K562 (cell line): ENCODE measurements around the gene TK1.

Source experiments
- ZNF146 ChIP-seq: IDR thresholded peaks from one replicate; pipeline ENCODE4 v1.6.1; 2018; ENCODE audit warnings: missing compliant biosample characterization; ENCODE audit not compliant: unreplicated experiment
- TF ChIP-seq, protein P1 (sequence below), 2 experiments: fragments of 450-650 bp; IDR thresholded peaks; 2 replicates each; pipeline ENCODE4 v1.6.1; 2016

DNA sequence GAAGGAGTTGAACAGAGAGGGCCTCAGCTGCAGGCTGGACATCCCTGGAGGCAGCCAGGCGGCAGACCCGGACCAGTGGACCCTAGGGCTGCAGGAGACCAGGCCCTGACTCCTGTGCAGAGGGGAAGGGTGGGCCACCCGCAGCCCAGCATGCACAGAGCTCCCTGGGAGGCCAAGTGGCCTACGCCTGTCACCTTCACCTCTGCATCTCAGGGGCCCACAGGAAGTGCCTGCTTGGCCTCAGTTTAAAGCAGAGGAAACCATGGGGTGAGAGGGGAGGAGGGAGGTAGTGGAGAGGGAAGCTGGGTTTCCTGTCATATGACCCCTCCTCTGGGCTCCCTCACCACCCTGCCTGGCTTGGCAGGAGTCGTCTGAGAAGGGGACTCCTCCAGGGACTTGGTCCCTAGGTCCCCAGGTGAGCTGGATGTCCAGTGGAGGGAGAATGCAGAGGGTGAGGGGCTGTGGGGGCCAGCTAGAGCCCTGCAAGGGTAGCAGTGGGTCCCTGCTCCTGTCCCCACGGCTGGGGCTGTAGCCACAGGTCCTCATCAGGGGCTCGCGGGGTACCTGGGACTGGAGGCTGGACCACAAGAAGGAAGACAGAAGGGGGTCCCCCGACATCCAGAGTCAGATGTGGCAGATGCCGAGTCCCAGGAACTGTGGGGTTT lies 56.3 kb downstream of the TK1 start, which contains the start of gene TMC8:
- TF ChIP-seq, protein P1, sequence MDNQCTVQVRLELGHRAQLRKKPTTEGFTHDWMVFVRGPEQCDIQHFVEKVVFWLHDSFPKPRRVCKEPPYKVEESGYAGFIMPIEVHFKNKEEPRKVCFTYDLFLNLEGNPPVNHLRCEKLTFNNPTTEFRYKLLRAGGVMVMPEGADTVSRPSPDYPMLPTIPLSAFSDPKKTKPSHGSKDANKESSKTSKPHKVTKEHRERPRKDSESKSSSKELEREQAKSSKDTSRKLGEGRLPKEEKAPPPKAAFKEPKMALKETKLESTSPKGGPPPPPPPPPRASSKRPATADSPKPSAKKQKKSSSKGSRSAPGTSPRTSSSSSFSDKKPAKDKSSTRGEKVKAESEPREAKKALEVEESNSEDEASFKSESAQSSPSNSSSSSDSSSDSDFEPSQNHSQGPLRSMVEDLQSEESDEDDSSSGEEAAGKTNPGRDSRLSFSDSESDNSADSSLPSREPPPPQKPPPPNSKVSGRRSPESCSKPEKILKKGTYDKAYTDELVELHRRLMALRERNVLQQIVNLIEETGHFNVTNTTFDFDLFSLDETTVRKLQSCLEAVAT (IDR thresholded peaks at IDR 0.05) = no peak
- no peak for TF ChIP-seq ZNF146 (CRISPR knock-in tag)
